ENCODE data around the gene WIF1.
A peak's percentile ranks its signal among the peaks of the same experiment; 100 is the strongest.

Gene WIF1

DNA sequence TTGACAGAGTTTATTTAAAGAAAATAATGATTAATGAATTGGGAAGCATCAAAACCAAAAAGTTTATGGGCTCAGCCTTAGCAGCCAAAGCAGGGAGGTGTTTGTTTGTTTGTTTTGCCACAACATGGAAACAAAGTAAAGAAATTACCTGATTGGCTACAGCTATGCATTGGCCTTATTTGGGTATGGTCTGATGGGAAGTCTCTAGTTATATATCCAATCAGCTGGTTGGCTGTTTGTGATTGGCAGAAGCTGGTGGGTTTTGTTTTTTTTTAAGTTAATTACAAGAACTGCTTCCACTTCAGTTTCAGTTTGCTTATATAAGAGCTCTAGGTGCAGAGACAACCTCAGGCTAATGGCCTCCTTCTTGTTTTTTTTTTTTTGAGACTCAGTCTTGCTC lies 43.7 kb upstream of the WIF1 start:
- H3K4me3 ChIP-seq (ENCODE audit: low read depth, low read length): no peak overlapping the region
- peaks cover 6% of the 10 kb centered on the region for H3K27me3 ChIP-seq (replicated peaks)
- H3K27ac ChIP-seq: no peak overlapping the region
- in situ Hi-C loops (cut with HindIII; ENCODE audit: low pct_ligation_motif_present, low sequenced_read_pairs): no loop called here
- no peak for DNase-seq
- H3K36me3 ChIP-seq (replicated peaks): no peaks in the 10 kb centered on the region
- TF ChIP-seq, protein P1, sequence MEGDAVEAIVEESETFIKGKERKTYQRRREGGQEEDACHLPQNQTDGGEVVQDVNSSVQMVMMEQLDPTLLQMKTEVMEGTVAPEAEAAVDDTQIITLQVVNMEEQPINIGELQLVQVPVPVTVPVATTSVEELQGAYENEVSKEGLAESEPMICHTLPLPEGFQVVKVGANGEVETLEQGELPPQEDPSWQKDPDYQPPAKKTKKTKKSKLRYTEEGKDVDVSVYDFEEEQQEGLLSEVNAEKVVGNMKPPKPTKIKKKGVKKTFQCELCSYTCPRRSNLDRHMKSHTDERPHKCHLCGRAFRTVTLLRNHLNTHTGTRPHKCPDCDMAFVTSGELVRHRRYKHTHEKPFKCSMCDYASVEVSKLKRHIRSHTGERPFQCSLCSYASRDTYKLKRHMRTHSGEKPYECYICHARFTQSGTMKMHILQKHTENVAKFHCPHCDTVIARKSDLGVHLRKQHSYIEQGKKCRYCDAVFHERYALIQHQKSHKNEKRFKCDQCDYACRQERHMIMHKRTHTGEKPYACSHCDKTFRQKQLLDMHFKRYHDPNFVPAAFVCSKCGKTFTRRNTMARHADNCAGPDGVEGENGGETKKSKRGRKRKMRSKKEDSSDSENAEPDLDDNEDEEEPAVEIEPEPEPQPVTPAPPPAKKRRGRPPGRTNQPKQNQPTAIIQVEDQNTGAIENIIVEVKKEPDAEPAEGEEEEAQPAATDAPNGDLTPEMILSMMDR (IDR thresholded peaks at IDR 0.05; ENCODE audit: low read depth, low read length, missing control alignments): no peak

DNA sequence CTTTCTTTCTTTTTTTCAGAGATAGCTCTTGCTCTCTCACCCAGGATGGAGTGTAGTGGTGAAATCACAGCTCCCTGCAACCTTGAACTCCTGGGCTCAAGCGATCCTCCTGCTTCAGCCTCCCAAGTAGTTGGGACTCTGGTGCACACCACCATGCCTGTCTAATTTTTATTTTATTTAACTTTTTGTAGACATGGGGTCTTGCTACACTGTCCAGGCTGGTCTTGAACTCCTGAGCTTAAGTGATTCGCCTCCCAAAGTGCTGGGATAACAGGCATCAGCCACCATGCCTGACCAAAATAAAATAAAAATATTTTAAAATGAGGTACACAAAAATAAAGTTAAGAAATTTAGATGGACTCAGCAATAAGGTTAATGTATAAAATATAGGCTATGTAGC lies 43.1 kb upstream of the WIF1 start:
- Histone ChIP-seq H3K36me3 (replicated peaks) (no peaks in the 10 kb centered on the region), H3K27me3 (replicated peaks) (peaks cover 6% of the 10 kb centered on the region), H3K27ac (no peak overlapping the region), H3K4me3 (ENCODE audit: low read depth, low read length) (no peak overlapping the region)
- TF ChIP-seq, protein P1 (IDR thresholded peaks at IDR 0.05; ENCODE audit: low read depth, low read length, missing control alignments): no peak
- no peak for DNase-seq
- in situ Hi-C loops (cut with HindIII; ENCODE audit: low pct_ligation_motif_present, low sequenced_read_pairs): no loop called here

- TF ChIP-seq, protein P1 (IDR thresholded peaks at IDR 0.05; ENCODE audit: low read depth, low read length, missing control alignments): no peak
- no peaks in the 10 kb centered on the region for H3K36me3 ChIP-seq (replicated peaks)
- in situ Hi-C loops (cut with HindIII; ENCODE audit: low pct_ligation_motif_present, low sequenced_read_pairs): no loop called here
- no peak for DNase-seq
- no peak overlapping the region for H3K27ac ChIP-seq
- H3K4me3 ChIP-seq (ENCODE audit: low read depth, low read length): no peak overlapping the region
- H3K27me3 ChIP-seq (replicated peaks): peaks cover 6% of the 10 kb centered on the region
Measured at GRCh38 chr12:65162609-65163008, 41.5 kb upstream of the WIF1 start.

- DNase-seq: no peak
- TF ChIP-seq, protein P1 (IDR thresholded peaks at IDR 0.05; ENCODE audit: low read depth, low read length, missing control alignments): no peak
- Histone ChIP-seq H3K27ac (no peak overlapping the region), H3K4me3 (ENCODE audit: low read depth, low read length) (no peak overlapping the region), H3K36me3 (replicated peaks) (no peaks in the 10 kb centered on the region), H3K27me3 (replicated peaks) (peaks cover 4% of the 10 kb centered on the region)
- in situ Hi-C loops (cut with HindIII; ENCODE audit: low pct_ligation_motif_present, low sequenced_read_pairs): no loop called here
Measured at GRCh38 chr12:65157091-65157490, 36.0 kb upstream of the WIF1 start.

DNA sequence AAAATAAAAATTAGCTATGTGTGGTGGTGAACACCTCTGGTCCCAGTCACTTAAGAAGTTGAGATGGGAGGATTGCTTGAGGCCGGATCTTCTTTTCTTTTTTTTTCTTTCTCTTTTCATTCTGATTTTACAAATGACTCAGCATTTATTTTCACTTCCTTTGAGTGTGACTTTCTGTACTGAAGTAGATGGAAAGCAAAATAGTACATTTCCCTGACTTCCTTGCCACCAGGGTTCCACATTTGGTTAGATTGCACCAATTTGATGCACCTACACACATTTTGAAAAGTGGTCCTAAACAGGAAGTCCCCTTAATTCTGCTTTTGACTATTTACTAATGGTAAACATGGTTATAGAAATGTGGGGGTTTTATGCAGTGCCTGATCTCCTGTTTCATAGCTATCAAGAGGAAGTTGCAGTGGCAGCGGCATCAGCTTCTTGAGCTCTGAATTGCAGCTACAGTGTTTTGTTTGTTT lies 35.3 kb upstream of the WIF1 start:
- no peak overlapping the region for H3K27ac ChIP-seq
- in situ Hi-C loops (cut with HindIII; ENCODE audit: low pct_ligation_motif_present, low sequenced_read_pairs): no loop called here
- no peak overlapping the region for H3K4me3 ChIP-seq (ENCODE audit: low read depth, low read length)
- no peaks in the 10 kb centered on the region for H3K27me3 ChIP-seq (replicated peaks)
- no peaks in the 10 kb centered on the region for H3K36me3 ChIP-seq (replicated peaks)
- TF ChIP-seq, protein P1 (IDR thresholded peaks at IDR 0.05; ENCODE audit: low read depth, low read length, missing control alignments): no peak
- peak; percentile 3 for DNase-seq

DNA sequence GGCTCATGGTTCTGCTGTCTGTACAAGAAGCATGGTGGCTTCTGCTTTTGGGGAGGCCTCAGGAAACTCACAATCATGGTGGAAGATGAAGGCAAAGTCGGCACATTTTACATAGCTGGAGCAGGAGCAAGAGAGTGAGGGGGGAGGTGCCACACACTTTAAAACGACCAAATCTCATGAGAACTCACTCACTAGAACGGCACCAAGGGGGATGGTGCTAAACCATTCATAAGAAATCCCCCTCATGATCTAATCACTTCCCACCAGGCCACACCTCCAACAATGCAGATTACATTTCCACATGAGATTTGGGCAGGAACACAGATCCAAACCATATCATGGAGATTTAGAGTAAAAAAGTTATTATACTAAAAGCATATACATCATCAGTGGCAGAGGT lies 34.7 kb upstream of the WIF1 start:
- in situ Hi-C loops (cut with HindIII; ENCODE audit: low pct_ligation_motif_present, low sequenced_read_pairs): no loop called here
- H3K27me3 ChIP-seq (replicated peaks): no peaks in the 10 kb centered on the region
- no peak for DNase-seq
- TF ChIP-seq, protein P1 (IDR thresholded peaks at IDR 0.05; ENCODE audit: low read depth, low read length, missing control alignments): no peak
- no peaks in the 10 kb centered on the region for H3K36me3 ChIP-seq (replicated peaks)
- H3K4me3 ChIP-seq (ENCODE audit: low read depth, low read length): no peak overlapping the region
- H3K27ac ChIP-seq: no peak overlapping the region

Data from brain microvascular endothelial cell (primary cell).